ENCODE results near the gene SIK2.

- TF ChIP-seq CTCF (IDR thresholded peaks at IDR 0.05) (no peak), EP300 (IDR thresholded peaks at IDR 0.05) (no peak), POLR2A (IDR thresholded peaks at IDR 0.05) (no peak)
Observed at GRCh38 chr11:111562692-111563389, 39.4 kb upstream of the SIK2 start.
